Transverse colon (tissue), 4 donors: ENCODE results near the gene HDGFL3.

ENCODE experiments used
- CTCF ChIP-seq, 5 experiments: fragments of 200-600 bp in 3 of 5; fragments of 450-650 bp in 2 of 5; sonication (generic) in 3 of 5; IDR thresholded peaks; 1 replicate in 2 of 5; 2 replicates in 3 of 5; pipeline ENCODE4 v1.5.1; 2016 to 2017; ENCODE audit warnings: antibody characterized with exemption in 5 of 5, inconsistent platforms in 3 of 5, mild to moderate bottlenecking in 2 of 5, moderate library complexity in 1 of 5
- EP300 ChIP-seq: sonication (generic); formaldehyde crosslinking; IDR thresholded peaks from one replicate; pipeline ENCODE4 v1.6.1; 2017; ENCODE audit warnings: antibody characterized with exemption, low read depth
- POLR2A ChIP-seq: fragments of 450-650 bp; IDR thresholded peaks from one replicate; pipeline ENCODE4 v1.6.1; 2016; ENCODE audit warnings: antibody characterized with exemption, mild to moderate bottlenecking, moderate library complexity
- POLR2AphosphoS5 ChIP-seq, 3 donors: sonication (generic); formaldehyde crosslinking; IDR thresholded peaks; one replicate each; pipeline ENCODE4 v1.6.1; 2016; ENCODE audit warnings: antibody characterized with exemption in 3 of 3

- TF ChIP-seq CTCF (IDR thresholded peaks at IDR 0.05) (no peak), POLR2A (no peak), POLR2AphosphoS5 (IDR thresholded peaks at IDR 0.05) (no peak), EP300 (no peak)
Measured at GRCh38 chr15:83132861-83133523, 74.6 kb downstream of the HDGFL3 start.
